GM13976 (cell line): ENCODE data around the gene IL10.

Experiments used
- DNase-seq: peaks from one replicate; pipeline ENCODE4 v3.0.0; 2012; ENCODE audit warnings: low spot score
- in situ Hi-C: fragments of 300-500 bp; cut with MboI; formaldehyde crosslinking; loops from one replicate; pipeline ENCODE4 v1.12.0; 2022; ENCODE audit warnings: low sequenced_read_pairs, mixed read lengths, inconsistent platforms; ENCODE audit not compliant: unreplicated experiment
- TF ChIP-seq, protein P1 (sequence below): IDR thresholded peaks from 2 replicates; pipeline ENCODE4 v1.5.1; 2012; ENCODE audit warnings: borderline replicate concordance, mild to moderate bottlenecking; ENCODE audit not compliant: insufficient read depth; ENCODE audit errors: extremely low read depth, missing control alignments, control extremely low read depth

IL10 gene

DNA sequence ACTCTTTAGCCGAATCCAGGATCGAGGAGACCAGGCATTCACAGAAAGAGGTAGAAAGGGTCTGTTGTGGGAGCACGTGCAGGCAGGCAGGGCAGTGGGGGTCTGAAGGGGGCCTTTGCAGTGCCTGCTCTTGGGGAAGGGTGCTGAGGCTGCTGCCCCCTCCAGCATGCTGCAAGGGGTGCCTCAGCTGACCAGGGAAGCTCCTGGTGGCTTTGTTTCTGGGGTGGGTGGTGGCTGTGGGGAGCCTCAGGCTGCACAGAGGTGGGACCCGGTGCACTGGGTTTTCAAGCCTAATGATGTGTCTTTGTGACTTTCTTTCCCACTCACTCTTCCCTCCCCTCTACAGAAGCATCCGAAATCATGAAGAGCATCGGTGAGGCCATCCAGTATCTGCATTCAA lies 43.2 kb downstream of the IL10 start:
- DNase-seq = no peak
- TF ChIP-seq, protein P1, sequence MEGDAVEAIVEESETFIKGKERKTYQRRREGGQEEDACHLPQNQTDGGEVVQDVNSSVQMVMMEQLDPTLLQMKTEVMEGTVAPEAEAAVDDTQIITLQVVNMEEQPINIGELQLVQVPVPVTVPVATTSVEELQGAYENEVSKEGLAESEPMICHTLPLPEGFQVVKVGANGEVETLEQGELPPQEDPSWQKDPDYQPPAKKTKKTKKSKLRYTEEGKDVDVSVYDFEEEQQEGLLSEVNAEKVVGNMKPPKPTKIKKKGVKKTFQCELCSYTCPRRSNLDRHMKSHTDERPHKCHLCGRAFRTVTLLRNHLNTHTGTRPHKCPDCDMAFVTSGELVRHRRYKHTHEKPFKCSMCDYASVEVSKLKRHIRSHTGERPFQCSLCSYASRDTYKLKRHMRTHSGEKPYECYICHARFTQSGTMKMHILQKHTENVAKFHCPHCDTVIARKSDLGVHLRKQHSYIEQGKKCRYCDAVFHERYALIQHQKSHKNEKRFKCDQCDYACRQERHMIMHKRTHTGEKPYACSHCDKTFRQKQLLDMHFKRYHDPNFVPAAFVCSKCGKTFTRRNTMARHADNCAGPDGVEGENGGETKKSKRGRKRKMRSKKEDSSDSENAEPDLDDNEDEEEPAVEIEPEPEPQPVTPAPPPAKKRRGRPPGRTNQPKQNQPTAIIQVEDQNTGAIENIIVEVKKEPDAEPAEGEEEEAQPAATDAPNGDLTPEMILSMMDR = no peak
- in situ Hi-C loops = no loop called here

DNA sequence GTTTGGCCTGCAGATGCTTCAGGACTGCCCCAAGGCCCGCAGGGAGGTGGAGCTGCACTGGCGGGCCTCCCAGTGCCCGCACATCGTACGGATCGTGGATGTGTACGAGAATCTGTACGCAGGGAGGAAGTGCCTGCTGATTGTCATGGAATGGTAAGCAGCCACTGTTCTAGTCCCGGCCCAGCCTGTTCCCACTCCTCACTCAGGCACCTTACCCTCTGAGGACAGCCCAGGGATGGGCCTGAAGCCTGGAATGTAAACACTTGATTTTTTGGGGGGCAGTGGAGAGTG lies 43.7 kb downstream of the IL10 start:
- in situ Hi-C loops = no loop called here
- TF ChIP-seq, protein P1 = no peak
- DNase-seq = no peak

DNA sequence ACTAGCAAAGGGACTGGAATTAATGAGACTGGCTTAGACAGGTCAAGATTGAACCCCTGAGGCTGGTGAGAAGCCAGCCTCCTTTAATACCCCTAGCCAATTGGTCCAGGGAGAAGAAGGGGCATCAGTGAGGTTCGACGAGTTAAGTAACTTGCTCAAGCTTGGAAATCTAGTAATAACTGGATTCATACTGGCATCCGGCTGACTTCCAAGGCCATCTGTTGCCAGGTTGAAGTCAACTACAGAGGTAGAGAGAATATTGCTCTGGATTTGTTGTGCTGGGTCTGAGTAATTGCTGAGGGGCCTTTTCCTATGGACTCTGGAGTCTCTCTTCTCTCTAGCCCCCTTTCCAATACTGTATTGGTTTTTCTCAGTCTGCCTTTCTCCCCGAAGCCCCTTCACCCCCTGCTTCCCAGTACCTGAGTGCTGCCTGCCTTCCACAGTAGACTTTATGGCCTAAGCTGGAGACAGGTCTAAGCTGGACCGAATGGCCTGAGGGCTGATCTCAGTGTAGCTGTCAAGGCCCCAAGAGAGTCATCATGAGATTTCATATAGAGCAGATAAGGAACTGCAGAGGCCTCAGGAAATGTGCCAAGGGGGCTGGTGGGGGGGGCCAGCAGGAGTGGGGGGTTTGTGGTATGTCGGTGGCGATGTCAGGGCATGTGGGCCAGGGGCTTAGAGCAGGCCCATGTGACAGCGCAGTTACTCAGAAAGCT lies 44.2 kb downstream of the IL10 start:
- TF ChIP-seq, protein P1 = no peak
- DNase-seq = no peak
- in situ Hi-C loops = no loop called here

DNA sequence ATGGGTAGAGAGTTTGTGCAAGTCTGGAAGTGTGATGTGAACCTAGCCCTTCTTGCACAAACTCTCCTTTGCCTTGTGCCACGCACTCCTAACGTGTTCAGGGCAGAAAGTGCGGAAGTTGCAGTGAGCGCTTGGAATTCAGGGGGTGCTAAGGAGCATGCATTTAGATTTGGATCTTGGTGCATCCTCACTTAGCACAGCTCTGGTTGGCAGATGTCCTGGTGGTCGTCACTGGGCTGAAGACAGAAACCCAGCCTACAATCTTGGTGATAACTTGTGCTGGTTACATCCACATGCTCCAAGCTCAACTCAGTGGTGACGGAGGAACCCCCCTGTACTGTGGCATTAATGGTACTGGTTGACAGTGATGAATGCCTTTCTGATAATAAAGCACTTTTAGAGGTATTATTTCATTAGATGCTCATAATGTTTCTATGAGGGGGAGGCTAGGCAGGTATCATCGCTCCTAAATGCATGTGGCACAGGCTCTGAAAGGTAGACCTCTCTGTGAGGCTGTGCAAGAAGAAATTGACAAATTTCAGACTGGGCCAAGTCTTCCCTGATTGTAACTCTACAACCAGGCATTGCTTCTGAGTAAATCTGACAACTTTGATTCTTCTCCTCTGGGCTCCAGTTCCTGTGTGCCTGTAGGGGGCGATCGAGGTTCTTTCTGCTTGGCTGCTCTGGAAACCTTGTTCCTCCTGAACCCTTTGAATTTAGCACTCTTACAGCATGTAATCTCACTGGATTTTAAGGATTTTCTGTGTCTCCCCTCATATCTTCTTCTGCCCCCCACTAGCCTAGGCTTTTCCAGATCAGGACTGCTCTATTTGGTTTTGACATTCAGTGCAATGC lies 47.0 kb downstream of the IL10 start:
- in situ Hi-C loops = no loop called here
- peak; percentile 77 for DNase-seq
- TF ChIP-seq, protein P1 = peak; percentile 54

DNA sequence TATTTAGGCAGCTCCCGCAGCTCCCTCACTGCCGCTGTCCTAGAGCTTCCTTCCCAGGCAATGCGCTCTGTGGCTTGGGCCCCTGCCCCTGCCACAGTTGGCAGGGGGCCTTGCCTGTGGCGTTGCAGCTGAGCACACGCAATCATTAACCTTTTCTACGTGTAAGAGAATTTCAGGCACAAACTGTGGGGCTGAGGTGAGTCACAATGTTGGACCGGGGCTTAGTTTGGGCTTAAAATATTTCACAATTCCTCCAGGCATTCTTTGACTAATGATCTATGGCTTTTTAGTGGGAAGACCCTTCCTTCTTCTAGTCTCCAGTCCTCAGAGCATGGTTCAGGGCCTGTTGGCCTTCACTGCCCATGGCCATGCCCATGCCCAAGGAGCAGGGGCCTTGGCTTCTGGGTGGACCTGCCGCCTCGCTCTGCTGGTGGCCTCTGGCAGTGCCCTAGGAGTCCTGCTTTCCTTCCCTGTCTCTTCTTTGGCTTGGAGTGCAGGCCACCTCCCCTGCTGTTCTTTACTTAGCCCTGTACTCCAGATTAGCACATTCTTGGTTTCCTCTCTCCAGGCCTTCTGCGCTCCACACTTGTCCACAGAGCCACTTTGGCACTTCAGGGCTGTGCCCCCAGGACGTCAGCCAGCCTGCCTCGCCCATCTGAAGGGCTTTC lies 48.4 kb downstream of the IL10 start:
- in situ Hi-C loops = no loop called here
- TF ChIP-seq, protein P1 = no peak
- DNase-seq = no peak

DNA sequence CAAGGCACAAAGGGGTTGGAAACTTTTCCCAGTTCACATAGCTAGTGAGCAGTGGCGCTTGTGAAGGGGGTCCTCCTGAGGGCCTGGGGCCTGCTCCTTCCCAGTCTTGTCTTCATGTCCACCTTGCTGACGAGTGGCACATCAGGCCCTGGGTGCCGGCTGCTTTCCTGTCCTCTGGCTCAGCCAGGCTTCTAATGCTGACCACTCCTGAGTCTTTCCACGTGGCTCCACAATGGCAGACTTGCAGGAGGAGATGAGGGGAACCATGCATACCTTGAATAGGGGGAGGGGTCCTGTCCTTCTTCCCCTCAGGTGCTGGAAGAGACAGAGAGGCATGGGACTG lies 48.9 kb downstream of the IL10 start:
- in situ Hi-C loops = no loop called here
- no peak for DNase-seq
- TF ChIP-seq, protein P1 = no peak
